SU-DHL-6 (cell line): Measurements from ENCODE around the gene RAET1G.

ENCODE experiments used
- H2AFZ ChIP-seq: fragments of 200-600 bp; sonication (generic); 2 replicates; pipeline ENCODE4 v1.6.1; 2014; ENCODE audit warnings: low read depth, mild to moderate bottlenecking, moderate library complexity, mixed read lengths, antibody characterized with exemption, low read length; ENCODE audit not compliant: severe bottlenecking
- H3F3A ChIP-seq: fragments of 200-600 bp; shearing (Covaris generic); 2 replicates; pipeline ENCODE4 v1.6.0; 2016; ENCODE audit warnings: antibody characterized with exemption, mild to moderate bottlenecking; ENCODE audit not compliant: insufficient read depth
- H3K27ac ChIP-seq: fragments of 200-600 bp; sonication (generic); 2 replicates; pipeline ENCODE4 v1.5.1; 2016; ENCODE audit warnings: low read depth, mild to moderate bottlenecking, low read length, moderate library complexity, mixed read lengths
- H3K27me3 ChIP-seq: fragments of 200-600 bp; sonication (generic), shearing (Covaris generic); 2 replicates; pipeline ENCODE4 v1.6.0; 2014; ENCODE audit warnings: mild to moderate bottlenecking, low read length
- H3K36me3 ChIP-seq: fragments of 200-600 bp; sonication (generic); 2 replicates; pipeline ENCODE4 v1.6.1; 2014; ENCODE audit warnings: mild to moderate bottlenecking, low read length, mixed read lengths
- H3K4me2 ChIP-seq: fragments of 300-600, 200-600 bp; shearing (Covaris generic), sonication (generic); 2 replicates; pipeline ENCODE4 v1.6.0; 2014; ENCODE audit warnings: low read length, low read depth, mild to moderate bottlenecking; ENCODE audit not compliant: poor library complexity, severe bottlenecking
- H3K4me3 ChIP-seq: fragments of 200-600 bp; sonication (generic); 2 replicates; pipeline ENCODE4 v1.5.1; 2014; ENCODE audit warnings: antibody characterized with exemption, low read length, mild to moderate bottlenecking, mixed read lengths; ENCODE audit not compliant: insufficient read depth, poor library complexity, severe bottlenecking
- H3K79me2 ChIP-seq: fragments of 200-600 bp; sonication (generic); 2 replicates; pipeline ENCODE4 v1.6.1; 2014; ENCODE audit warnings: mild to moderate bottlenecking, low read length, moderate library complexity; ENCODE audit not compliant: insufficient read depth
- H3K9ac ChIP-seq: fragments of 200-600 bp; sonication (generic); 2 replicates; pipeline ENCODE4 v1.7.0; 2014; ENCODE audit warnings: mild to moderate bottlenecking, low read length
- H3K9me2 ChIP-seq: fragments of 200-600 bp; sonication (generic); replicated peaks from 2 replicates; pipeline ENCODE4 v1.6.1; 2014; ENCODE audit warnings: low read length; ENCODE audit not compliant: insufficient read depth
- H3K9me3 ChIP-seq: fragments of 200-600 bp; sonication (generic); 2 replicates; pipeline ENCODE4 v1.6.1; 2014; ENCODE audit warnings: low read length, mixed read lengths; ENCODE audit not compliant: insufficient read depth
- H4K20me1 ChIP-seq: fragments of 200-600 bp; sonication (generic); 2 replicates; pipeline ENCODE4 v1.6.1; 2014; ENCODE audit warnings: low read depth, mild to moderate bottlenecking, antibody characterized with exemption, low read length, moderate library complexity, mixed read lengths
- CTCF ChIP-seq: fragments of 200-600 bp; sonication (generic); IDR thresholded peaks from one replicate; pipeline ENCODE4 v1.5.1; 2017; ENCODE audit warnings: antibody characterized with exemption, mild to moderate bottlenecking, low read length, moderate library complexity; ENCODE audit not compliant: insufficient read depth, poor library complexity, severe bottlenecking
- EZH2phosphoT487 ChIP-seq: fragments of 200-600 bp; sonication (generic), shearing (Covaris generic); conservative IDR thresholded peaks from 2 replicates; pipeline ENCODE4 v1.6.1; 2018; ENCODE audit warnings: mild to moderate bottlenecking, antibody characterized with exemption, low read length, moderate library complexity, mixed read lengths

The RAET1G gene

GRCh38 chr6:149899926-149900619 lies 22.8 kb downstream of the RAET1G start:
- no peak overlapping the region for H3K4me2 ChIP-seq
- H3F3A ChIP-seq: no peaks in the 10 kb centered on the region
- no peaks in the 10 kb centered on the region for H3K79me2 ChIP-seq
- H3K36me3 ChIP-seq: no peaks in the 10 kb centered on the region
- H3K27me3 ChIP-seq: no peaks in the 10 kb centered on the region
- H3K4me3 ChIP-seq: no peak overlapping the region
- H3K9ac ChIP-seq: no peak overlapping the region
- no peak for TF ChIP-seq CTCF
- TF ChIP-seq EZH2phosphoT487: no peak
- no peaks in the 10 kb centered on the region for H3K9me2 ChIP-seq
- H3K27ac ChIP-seq: no peak overlapping the region
- no peaks in the 10 kb centered on the region for H3K9me3 ChIP-seq
- no peaks in the 10 kb centered on the region for H4K20me1 ChIP-seq
- no peak overlapping the region for H2AFZ ChIP-seq

- TF ChIP-seq EZH2phosphoT487 (no peak), CTCF (no peak)
- no peak overlapping the region for H3K9ac ChIP-seq
- no peak overlapping the region for H3K4me2 ChIP-seq
- H3F3A ChIP-seq: no peaks in the 10 kb centered on the region
- no peaks in the 10 kb centered on the region for H4K20me1 ChIP-seq
- no peaks in the 10 kb centered on the region for H3K9me2 ChIP-seq
- no peak overlapping the region for H3K4me3 ChIP-seq
- no peak overlapping the region for H2AFZ ChIP-seq
- no peaks in the 10 kb centered on the region for H3K27me3 ChIP-seq
- no peaks in the 10 kb centered on the region for H3K79me2 ChIP-seq
- H3K36me3 ChIP-seq: no peaks in the 10 kb centered on the region
- H3K27ac ChIP-seq: no peak overlapping the region
- no peaks in the 10 kb centered on the region for H3K9me3 ChIP-seq
These were observed 23.4 kb downstream of the RAET1G start for GRCh38 chr6:149899486-149899885.

- no peaks in the 10 kb centered on the region for H3K9me2 ChIP-seq
- TF ChIP-seq CTCF (no peak), EZH2phosphoT487 (no peak)
- H2AFZ ChIP-seq: no peak overlapping the region
- no peaks in the 10 kb centered on the region for H3K36me3 ChIP-seq
- no peaks in the 10 kb centered on the region for H3F3A ChIP-seq
- H4K20me1 ChIP-seq: no peaks in the 10 kb centered on the region
- H3K4me3 ChIP-seq: no peak overlapping the region
- no peaks in the 10 kb centered on the region for H3K79me2 ChIP-seq
- H3K9me3 ChIP-seq: no peaks in the 10 kb centered on the region
- H3K27me3 ChIP-seq: no peaks in the 10 kb centered on the region
- no peak overlapping the region for H3K9ac ChIP-seq
- H3K4me2 ChIP-seq: no peak overlapping the region
- no peak overlapping the region for H3K27ac ChIP-seq
These were observed 24.0 kb downstream of the RAET1G start for GRCh38 chr6:149898966-149899365.
